ENCODE results near the gene TOE1. TPM values are rescaled to one million over a fixed set of nuclear protein-coding genes. Genes with fewer than 3 reads are reported as not detected.

The TOE1 gene
- total and polyA plus RNA-seq, 2 donors (not counting 1 experiment from before 2014, with no cell fraction given) = 9.0 to 12.1 TPM

DNA sequence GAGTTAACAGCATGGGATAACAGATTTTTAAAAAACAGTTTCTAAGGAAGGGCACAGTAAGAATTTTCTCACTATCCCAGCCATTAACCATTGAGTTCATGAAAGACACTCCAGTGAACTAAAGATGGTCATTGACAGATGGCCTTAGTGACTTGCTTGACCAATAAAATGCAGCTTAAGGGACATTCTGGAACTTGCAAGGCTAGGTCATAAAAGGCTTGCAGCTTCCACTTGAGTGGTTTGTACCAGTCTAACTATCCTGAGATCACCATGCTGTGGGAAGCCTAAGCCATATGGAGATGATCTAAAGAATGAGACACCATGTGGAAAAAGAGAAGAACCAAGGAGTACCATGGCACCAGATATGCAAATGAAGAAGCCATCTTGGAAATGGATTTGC is 38.2 kb downstream of the TOE1 start:
- Histone ChIP-seq H3K4me3 (replicated peaks in 1 of 4; ENCODE audit: control extremely low read depth in 1 of 4, insufficient read depth in 1 of 4, low read depth in 3 of 4, low read length in 4 of 4) (no peak overlapping the region), H3K36me3 (ENCODE audit: control insufficient read depth, insufficient read depth, low read length) (no peaks in the 10 kb centered on the region), H3K79me2 (ENCODE audit: control insufficient read depth, insufficient read depth, low read length) (no peaks in the 10 kb centered on the region), H2AFZ (ENCODE audit: low read length) (no peak overlapping the region), H3K9me3 (ENCODE audit: control insufficient read depth, insufficient read depth, low read depth, low read length) (no peaks in the 10 kb centered on the region), H3K27me3 (ENCODE audit: control insufficient read depth, insufficient read depth, low read length) (no peaks in the 10 kb centered on the region), H3K27ac (ENCODE audit: insufficient read depth, low read length) (no peak overlapping the region), H3K4me1 (ENCODE audit: control insufficient read depth, extremely low read depth, insufficient read depth, low read length) (no peaks in the 10 kb centered on the region), H3K9ac (ENCODE audit: insufficient read depth, low read length) (no peak overlapping the region), H3K4me2 (ENCODE audit: extremely low read depth, insufficient read depth, low read length) (no peak overlapping the region), H4K20me1 (ENCODE audit: control insufficient read depth, extremely low read depth, insufficient read depth, low read length) (no peaks in the 10 kb centered on the region)
- no peak for TF ChIP-seq EZH2 (IDR thresholded peaks at IDR 0.05; ENCODE audit: low read length, missing control alignments)
- TF ChIP-seq, protein P1, sequence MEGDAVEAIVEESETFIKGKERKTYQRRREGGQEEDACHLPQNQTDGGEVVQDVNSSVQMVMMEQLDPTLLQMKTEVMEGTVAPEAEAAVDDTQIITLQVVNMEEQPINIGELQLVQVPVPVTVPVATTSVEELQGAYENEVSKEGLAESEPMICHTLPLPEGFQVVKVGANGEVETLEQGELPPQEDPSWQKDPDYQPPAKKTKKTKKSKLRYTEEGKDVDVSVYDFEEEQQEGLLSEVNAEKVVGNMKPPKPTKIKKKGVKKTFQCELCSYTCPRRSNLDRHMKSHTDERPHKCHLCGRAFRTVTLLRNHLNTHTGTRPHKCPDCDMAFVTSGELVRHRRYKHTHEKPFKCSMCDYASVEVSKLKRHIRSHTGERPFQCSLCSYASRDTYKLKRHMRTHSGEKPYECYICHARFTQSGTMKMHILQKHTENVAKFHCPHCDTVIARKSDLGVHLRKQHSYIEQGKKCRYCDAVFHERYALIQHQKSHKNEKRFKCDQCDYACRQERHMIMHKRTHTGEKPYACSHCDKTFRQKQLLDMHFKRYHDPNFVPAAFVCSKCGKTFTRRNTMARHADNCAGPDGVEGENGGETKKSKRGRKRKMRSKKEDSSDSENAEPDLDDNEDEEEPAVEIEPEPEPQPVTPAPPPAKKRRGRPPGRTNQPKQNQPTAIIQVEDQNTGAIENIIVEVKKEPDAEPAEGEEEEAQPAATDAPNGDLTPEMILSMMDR (conservative IDR thresholded peaks at IDR 0.05 in 1 of 2, IDR thresholded peaks at IDR 0.05 in 1 of 2; ENCODE audit: low read depth in 1 of 2, low read length in 2 of 2) = no peak
- DNase-seq (ENCODE audit: low read depth in 2 of 2) = no peak

DNA sequence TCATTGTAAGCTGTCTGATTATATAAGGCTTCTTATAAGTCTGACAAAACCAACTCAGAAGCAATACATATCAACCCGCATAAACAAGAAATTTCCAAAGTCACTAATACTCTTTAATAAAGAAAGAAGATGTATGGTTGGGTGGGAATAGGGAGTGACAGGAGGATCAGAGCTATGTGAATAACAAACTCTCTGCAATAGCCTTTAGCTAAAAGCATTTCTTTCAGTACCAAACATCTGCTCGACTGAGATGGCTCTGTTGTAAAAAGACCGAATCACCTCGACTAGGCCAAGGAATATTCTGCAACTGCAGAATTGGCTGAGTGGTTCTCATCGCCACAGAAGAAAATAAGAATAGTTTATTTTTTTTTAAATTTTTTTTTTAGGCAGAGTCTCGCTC is 39.6 kb downstream of the TOE1 start:
- H4K20me1 ChIP-seq (ENCODE audit: control insufficient read depth, extremely low read depth, insufficient read depth, low read length) = no peaks in the 10 kb centered on the region

DNA sequence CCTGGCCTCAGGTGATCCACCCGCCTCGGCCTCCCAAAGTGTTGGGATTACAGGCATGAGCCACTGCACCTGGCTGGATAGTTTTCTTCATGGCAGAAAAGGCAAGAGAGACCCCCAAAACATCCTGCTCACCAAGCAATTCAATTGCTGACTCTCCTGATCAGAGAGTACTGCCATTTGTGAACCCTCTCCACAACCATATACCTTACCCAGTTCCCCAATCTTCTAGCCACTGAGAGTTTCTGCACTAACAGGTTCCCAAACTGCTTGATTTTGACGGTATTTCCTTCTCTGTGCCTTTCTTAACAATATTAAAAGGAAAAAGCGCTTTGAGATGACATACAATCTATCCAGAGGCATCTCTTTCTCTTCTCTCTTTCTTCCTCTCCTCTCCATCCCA is 40.2 kb downstream of the TOE1 start:
- Histone ChIP-seq H3K36me3 (ENCODE audit: control insufficient read depth, insufficient read depth, low read length) (no peaks in the 10 kb centered on the region), H3K4me1 (ENCODE audit: control insufficient read depth, extremely low read depth, insufficient read depth, low read length) (no peaks in the 10 kb centered on the region), H3K9ac (ENCODE audit: insufficient read depth, low read length) (no peak overlapping the region), H4K20me1 (ENCODE audit: control insufficient read depth, extremely low read depth, insufficient read depth, low read length) (no peaks in the 10 kb centered on the region), H2AFZ (ENCODE audit: low read length) (no peak overlapping the region), H3K9me3 (ENCODE audit: control insufficient read depth, insufficient read depth, low read depth, low read length) (no peaks in the 10 kb centered on the region), H3K27me3 (ENCODE audit: control insufficient read depth, insufficient read depth, low read length) (no peaks in the 10 kb centered on the region), H3K79me2 (ENCODE audit: control insufficient read depth, insufficient read depth, low read length) (no peaks in the 10 kb centered on the region), H3K27ac (ENCODE audit: insufficient read depth, low read length) (no peak overlapping the region), H3K4me3 (replicated peaks in 1 of 4; ENCODE audit: control extremely low read depth in 1 of 4, insufficient read depth in 1 of 4, low read depth in 3 of 4, low read length in 4 of 4) (no peak overlapping the region), H3K4me2 (ENCODE audit: extremely low read depth, insufficient read depth, low read length) (no peak overlapping the region)
- no peak for DNase-seq (ENCODE audit: low read depth in 2 of 2)
- TF ChIP-seq, protein P1 (conservative IDR thresholded peaks at IDR 0.05 in 1 of 2, IDR thresholded peaks at IDR 0.05 in 1 of 2; ENCODE audit: low read depth in 1 of 2, low read length in 2 of 2) = no peak
- TF ChIP-seq EZH2 (IDR thresholded peaks at IDR 0.05; ENCODE audit: low read length, missing control alignments) = no peak

More for the DNA sequence above, 39.6 kb downstream of the TOE1 start:
- no peak overlapping the region for H3K27ac ChIP-seq (ENCODE audit: insufficient read depth, low read length)
- no peak overlapping the region for H2AFZ ChIP-seq (ENCODE audit: low read length)
- TF ChIP-seq, protein P1 (conservative IDR thresholded peaks at IDR 0.05 in 1 of 2, IDR thresholded peaks at IDR 0.05 in 1 of 2; ENCODE audit: low read depth in 1 of 2, low read length in 2 of 2) = no peak
- TF ChIP-seq EZH2 (IDR thresholded peaks at IDR 0.05; ENCODE audit: low read length, missing control alignments) = no peak
- no peak overlapping the region for H3K4me3 ChIP-seq (replicated peaks in 1 of 4; ENCODE audit: control extremely low read depth in 1 of 4, insufficient read depth in 1 of 4, low read depth in 3 of 4, low read length in 4 of 4)
- no peaks in the 10 kb centered on the region for H3K27me3 ChIP-seq (ENCODE audit: control insufficient read depth, insufficient read depth, low read length)
- no peak overlapping the region for H3K4me2 ChIP-seq (ENCODE audit: extremely low read depth, insufficient read depth, low read length)
- no peaks in the 10 kb centered on the region for H3K36me3 ChIP-seq (ENCODE audit: control insufficient read depth, insufficient read depth, low read length)
- no peaks in the 10 kb centered on the region for H3K4me1 ChIP-seq (ENCODE audit: control insufficient read depth, extremely low read depth, insufficient read depth, low read length)
- no peak overlapping the region for H3K9ac ChIP-seq (ENCODE audit: insufficient read depth, low read length)
- no peaks in the 10 kb centered on the region for H3K79me2 ChIP-seq (ENCODE audit: control insufficient read depth, insufficient read depth, low read length)
- no peak for DNase-seq (ENCODE audit: low read depth in 2 of 2)
- no peaks in the 10 kb centered on the region for H3K9me3 ChIP-seq (ENCODE audit: control insufficient read depth, insufficient read depth, low read depth, low read length)
